OCI-LY1 (cell line): ENCODE results near the gene POLG.
"Not testable (repeated sequence)": the region's sequence is repeated elsewhere in the genome, so short reads cannot be mapped to it uniquely, and the experiment has no call there.

Experiments used
- CTCF ChIP-seq: fragments of 200-600 bp; sonication (generic), shearing (Covaris generic); IDR thresholded peaks from 2 replicates; pipeline ENCODE4 v1.5.1; 2017; ENCODE audit warnings: mild to moderate bottlenecking, antibody characterized with exemption, low read length, moderate library complexity, mixed read lengths
- EZH2 ChIP-seq: fragments of 200-600 bp; sonication (generic), shearing (Covaris generic); IDR thresholded peaks from 2 replicates; pipeline ENCODE4 v1.8.0; 2017; ENCODE audit warnings: borderline replicate concordance, mixed run types, mild to moderate bottlenecking, antibody characterized with exemption, low read length, moderate library complexity, mixed read lengths

- TF ChIP-seq CTCF, EZH2: not testable (repeated sequence)
Measured at GRCh38 chr15:89277281-89277680, 57.3 kb downstream of the POLG start.
